Uterus (tissue), 2 donors: ENCODE data around the gene DROSHA.

Experiments used
- POLR2A ChIP-seq, 2 donors: fragments of 450-650 bp; IDR thresholded peaks; one replicate each; pipeline ENCODE4 v1.6.1; 2016; ENCODE audit warnings: antibody characterized with exemption in 2 of 2, mild to moderate bottlenecking in 1 of 2, moderate library complexity in 1 of 2
- TF ChIP-seq, protein P1 (sequence below), 4 experiments: fragments of 200-600 bp in 2 of 4; fragments of 450-650 bp in 2 of 4; sonication (generic) in 2 of 4; IDR thresholded peaks; one replicate each; pipeline ENCODE4 v1.5.1; 2016 to 2019; ENCODE audit warnings: antibody characterized with exemption in 4 of 4, mild to moderate bottlenecking in 2 of 4, moderate library complexity in 1 of 4

GRCh38 chr5:31416547-31416946 is 115.3 kb downstream of the DROSHA start:
- TF ChIP-seq, protein P1, sequence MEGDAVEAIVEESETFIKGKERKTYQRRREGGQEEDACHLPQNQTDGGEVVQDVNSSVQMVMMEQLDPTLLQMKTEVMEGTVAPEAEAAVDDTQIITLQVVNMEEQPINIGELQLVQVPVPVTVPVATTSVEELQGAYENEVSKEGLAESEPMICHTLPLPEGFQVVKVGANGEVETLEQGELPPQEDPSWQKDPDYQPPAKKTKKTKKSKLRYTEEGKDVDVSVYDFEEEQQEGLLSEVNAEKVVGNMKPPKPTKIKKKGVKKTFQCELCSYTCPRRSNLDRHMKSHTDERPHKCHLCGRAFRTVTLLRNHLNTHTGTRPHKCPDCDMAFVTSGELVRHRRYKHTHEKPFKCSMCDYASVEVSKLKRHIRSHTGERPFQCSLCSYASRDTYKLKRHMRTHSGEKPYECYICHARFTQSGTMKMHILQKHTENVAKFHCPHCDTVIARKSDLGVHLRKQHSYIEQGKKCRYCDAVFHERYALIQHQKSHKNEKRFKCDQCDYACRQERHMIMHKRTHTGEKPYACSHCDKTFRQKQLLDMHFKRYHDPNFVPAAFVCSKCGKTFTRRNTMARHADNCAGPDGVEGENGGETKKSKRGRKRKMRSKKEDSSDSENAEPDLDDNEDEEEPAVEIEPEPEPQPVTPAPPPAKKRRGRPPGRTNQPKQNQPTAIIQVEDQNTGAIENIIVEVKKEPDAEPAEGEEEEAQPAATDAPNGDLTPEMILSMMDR (IDR thresholded peaks at IDR 0.05), result no peak
- TF ChIP-seq POLR2A (IDR thresholded peaks at IDR 0.05), result no peak
